ENCODE data around the gene STK16. TPM values are rescaled to one million over a fixed set of nuclear protein-coding genes. Genes with fewer than 3 reads are reported as not detected.
A peak's percentile ranks its signal among the peaks of the same experiment; 100 is the strongest.

Gene STK16
- total and polyA plus RNA-seq, 8 donors: 1.2 to 55.9 (median 36.4) TPM

GRCh38 chr2:219269362-219270054 lies 24.2 kb downstream of the STK16 start:
- Histone ChIP-seq H3K4me1 (peaks cover 0 to 6% (median 0%) of the 10 kb centered on the region in 4 donors), H3K4me3 (no peak overlapping the region), H3K9me3 (no peaks in the 10 kb centered on the region), H3K27ac (no peak overlapping the region), H3K27me3 (no peaks in the 10 kb centered on the region), H3K36me3 (no peaks in the 10 kb centered on the region)
- 36 to 50% (median 44%) methylated on average over 6 to 8 of the region's 8 CpGs for WGBS, 5 donors
- intact Hi-C loops (cut with DNase I; ENCODE audit: low total_unique reads): no loop called here
- peak; percentile 61 to 73 for DNase-seq
- no peak for TF ChIP-seq CTCF (IDR thresholded peaks at IDR 0.05)
- no peak for TF ChIP-seq POLR2A (IDR thresholded peaks at IDR 0.05)
- no peak for TF ChIP-seq EP300 (IDR thresholded peaks at IDR 0.05)
- TF ChIP-seq POLR2AphosphoS5 (IDR thresholded peaks at IDR 0.05): no peak

GRCh38 chr2:219270055-219270372 lies 24.7 kb downstream of the STK16 start:
- Histone ChIP-seq H3K27ac (no peak overlapping the region), H3K36me3 (no peaks in the 10 kb centered on the region), H3K27me3 (no peaks in the 10 kb centered on the region), H3K4me1 (peaks cover 0 to 6% (median 0%) of the 10 kb centered on the region in 4 donors), H3K4me3 (no peak overlapping the region), H3K9me3 (no peaks in the 10 kb centered on the region)
- DNase-seq: no peak
- no peak for TF ChIP-seq POLR2AphosphoS5 (IDR thresholded peaks at IDR 0.05)
- intact Hi-C loops (cut with DNase I; ENCODE audit: low total_unique reads): no loop called here
- 82 to 93% (median 88%) methylated on average over 5 of the region's 5 CpGs for WGBS, 5 donors

GRCh38 chr2:219271021-219271420 lies 25.7 kb downstream of the STK16 start:
- Histone ChIP-seq H3K27ac (no peak overlapping the region), H3K9me3 (no peaks in the 10 kb centered on the region), H3K4me1 (peaks cover 0 to 6% (median 0%) of the 10 kb centered on the region in 4 donors), H3K36me3 (no peaks in the 10 kb centered on the region), H3K27me3 (no peaks in the 10 kb centered on the region), H3K4me3 (no peak overlapping the region)
- TF ChIP-seq POLR2A (IDR thresholded peaks at IDR 0.05): no peak
- TF ChIP-seq CTCF (IDR thresholded peaks at IDR 0.05): no peak
- no peak for TF ChIP-seq POLR2AphosphoS5 (IDR thresholded peaks at IDR 0.05)
- no peak for TF ChIP-seq EP300 (IDR thresholded peaks at IDR 0.05)
- DNase-seq: no peak
- 67 to 92% (median 82%) methylated on average over 2 of the region's 2 CpGs for WGBS, 5 donors
- intact Hi-C loops (cut with DNase I; ENCODE audit: low total_unique reads): no loop called here

- intact Hi-C loops (cut with DNase I; ENCODE audit: low total_unique reads): no loop called here
- H3K27me3 ChIP-seq: no peaks in the 10 kb centered on the region
Observed at GRCh38 chr2:219272356-219272755, 27.1 kb downstream of the STK16 start.

More at GRCh38 chr2:219272356-219272755, 27.1 kb downstream of the STK16 start:
- WGBS, 5 donors: 81 to 88% (median 84%) methylated on average over 4 of the region's 4 CpGs
- no peak overlapping the region for H3K4me3 ChIP-seq
- no peak for DNase-seq
- peaks cover under 1 to 7% (median 1%) of the 10 kb centered on the region in 4 donors for H3K4me1 ChIP-seq
- no peaks in the 10 kb centered on the region for H3K36me3 ChIP-seq
- no peak for TF ChIP-seq POLR2A (IDR thresholded peaks at IDR 0.05)
- no peak for TF ChIP-seq CTCF (IDR thresholded peaks at IDR 0.05)
- H3K27ac ChIP-seq: no peak overlapping the region
- H3K9me3 ChIP-seq: no peaks in the 10 kb centered on the region

All from stomach (tissue), 9 donors.